CD4-positive, alpha-beta T cell treated with Interleukin-15 for 1 hour (primary cell): Measurements from ENCODE around the gene KATNB1.
A peak's percentile ranks its signal among the peaks of the same experiment; 100 is the strongest.
"Not testable (repeated sequence)": the region's sequence is repeated elsewhere in the genome, so short reads cannot be mapped to it uniquely, and the experiment has no call there.

Experiments used
- DNase-seq: peaks from one replicate; pipeline ENCODE4 v3.0.0-alpha.2; 2020

Gene KATNB1

GRCh38 chr16:57703416-57704010 lies 32.1 kb upstream of the KATNB1 start:
- no peak for DNase-seq

- no peak for DNase-seq
Measured at GRCh38 chr16:57704011-57704904, 31.3 kb upstream of the KATNB1 start.

GRCh38 chr16:57704905-57705852 lies 30.4 kb upstream of the KATNB1 start:
- no peak for DNase-seq

- no peak for DNase-seq
Measured at GRCh38 chr16:57706717-57707116, 28.9 kb upstream of the KATNB1 start.

- no peak for DNase-seq
Measured at GRCh38 chr16:57707331-57707730, 28.2 kb upstream of the KATNB1 start.

- no peak for DNase-seq
Measured at GRCh38 chr16:57708168-57708567, 27.4 kb upstream of the KATNB1 start.

GRCh38 chr16:57709663-57710062 lies 25.9 kb upstream of the KATNB1 start:
- no peak for DNase-seq

GRCh38 chr16:57711346-57711745 lies 24.2 kb upstream of the KATNB1 start:
- DNase-seq, result no peak

- no peak for DNase-seq
Measured at GRCh38 chr16:57711993-57712392, 23.6 kb upstream of the KATNB1 start.

- DNase-seq, result not testable (repeated sequence)
Measured at GRCh38 chr16:57712569-57712968, 23.0 kb upstream of the KATNB1 start.

GRCh38 chr16:57713596-57713995 lies 22.0 kb upstream of the KATNB1 start:
- DNase-seq, result no peak

- no peak for DNase-seq
Measured at GRCh38 chr16:57714047-57714446, 21.5 kb upstream of the KATNB1 start.

- DNase-seq, result peak; percentile 57
Measured at GRCh38 chr16:57720142-57720575, 15.4 kb upstream of the KATNB1 start.

GRCh38 chr16:57721356-57722209 lies 14.0 kb upstream of the KATNB1 start:
- DNase-seq, result no peak

GRCh38 chr16:57722210-57722499 lies 13.4 kb upstream of the KATNB1 start:
- no peak for DNase-seq

GRCh38 chr16:57722651-57723050 lies 12.9 kb upstream of the KATNB1 start:
- DNase-seq, result no peak

GRCh38 chr16:57723170-57723569 lies 12.4 kb upstream of the KATNB1 start:
- DNase-seq, result no peak

- no peak for DNase-seq
Measured at GRCh38 chr16:57724531-57724930, 11.0 kb upstream of the KATNB1 start.

- no peak for DNase-seq
Measured at GRCh38 chr16:57725151-57725550, 10.4 kb upstream of the KATNB1 start.

GRCh38 chr16:57725554-57725953 lies 10.0 kb upstream of the KATNB1 start:
- DNase-seq, result no peak

GRCh38 chr16:57725976-57726375 lies 9.6 kb upstream of the KATNB1 start:
- DNase-seq, result no peak

- no peak for DNase-seq
Measured at GRCh38 chr16:57726433-57726947, 9.1 kb upstream of the KATNB1 start.
